IMR-90 (cell line): ENCODE measurements around the gene HOXB6. TPM values are rescaled to one million over a fixed set of nuclear protein-coding genes. Genes with fewer than 3 reads are reported as not detected.
A peak's percentile ranks its signal among the peaks of the same experiment; 100 is the strongest.

Source experiments
- ATAC-seq: fragments of 200-7000 bp; cut with Tn5 transposase; 2 replicates; pipeline ENCODE4 v1.9.1; 2020; ENCODE audit warnings: low read depth, mild to moderate bottlenecking, moderate library complexity
- BruUV-seq: library from RNA; stranded (reverse); fragments of 400-500 nt; replicated peaks from 2 replicates; lab custom pipeline; 2021; lab: Mats Ljungman, UMichigan
- CTCF ChIA-PET: fragments of 300-600 bp; formaldehyde crosslinking; extraction: SDS; loops from one replicate; lab custom pipeline; 2021; ENCODE audit warnings: antibody characterized with exemption; lab: Yijun Ruan, JAX
- POLR2A ChIA-PET: fragments of 300-600 bp; sonication (Branson Sonifier 250); formaldehyde crosslinking; loops from one replicate; lab custom pipeline; 2022; ENCODE audit warnings: antibody characterized with exemption; ENCODE audit not compliant: unreplicated experiment; lab: Charles Lee
- DNase-seq: peaks from one replicate; pipeline ENCODE4 v3.0.0; 2013
- H2AFZ ChIP-seq: replicated peaks from 2 replicates; pipeline ENCODE3; 2013; ENCODE audit warnings: low read length, mild to moderate bottlenecking; ENCODE audit not compliant: poor library complexity
- H2AK5ac ChIP-seq: 2 replicates; pipeline ENCODE4 v1.6.1; 2013; ENCODE audit warnings: low read depth, low read length, inconsistent platforms
- H2AK9ac ChIP-seq: replicated peaks from 2 replicates; pipeline ENCODE3; 2013; ENCODE audit warnings: mild to moderate bottlenecking, low read depth, low read length, moderate library complexity; ENCODE audit not compliant: poor library complexity
- H2BK120ac ChIP-seq: 2 replicates; pipeline ENCODE4 v1.6.1; 2013; ENCODE audit warnings: low read depth, low read length, inconsistent platforms
- H2BK15ac ChIP-seq: 3 replicates; pipeline ENCODE4 v1.6.1; 2013; ENCODE audit warnings: low read depth, low read length, inconsistent platforms
- H2BK20ac ChIP-seq: 2 replicates; pipeline ENCODE4 v1.6.1; 2013; ENCODE audit warnings: low read depth, mild to moderate bottlenecking, inconsistent platforms, low read length, moderate library complexity
- H2BK5ac ChIP-seq: 2 replicates; pipeline ENCODE4 v1.6.1; 2013; ENCODE audit warnings: mild to moderate bottlenecking, low read depth, low read length, inconsistent platforms; ENCODE audit not compliant: poor library complexity, severe bottlenecking
- H3K14ac ChIP-seq: replicated peaks from 2 replicates; pipeline ENCODE4 v1.6.1; 2013; ENCODE audit warnings: low read depth, low read length, inconsistent platforms
- H3K18ac ChIP-seq: 2 replicates; pipeline ENCODE4 v1.6.1; 2013; ENCODE audit warnings: low read depth, low read length, control low read depth
- H3K23ac ChIP-seq: 2 replicates; pipeline ENCODE4 v1.6.1; 2013; ENCODE audit warnings: low read depth, low read length, inconsistent platforms
- H3K27ac ChIP-seq: 2 replicates; pipeline ENCODE4 v1.5.1; 2013; ENCODE audit warnings: mild to moderate bottlenecking, control low read depth, low read length; ENCODE audit not compliant: insufficient read depth
- H3K27me3 ChIP-seq: 2 replicates; pipeline ENCODE4 v1.6.1; 2013; ENCODE audit warnings: low read length; ENCODE audit not compliant: control insufficient read depth, insufficient read depth
- H3K36me3 ChIP-seq: 2 replicates; pipeline ENCODE4 v1.6.1; 2013; ENCODE audit warnings: low read length, mixed read lengths; ENCODE audit not compliant: control insufficient read depth, insufficient read depth
- H3K4ac ChIP-seq: 2 replicates; pipeline ENCODE4 v1.6.1; 2013; ENCODE audit warnings: low read depth, low read length, inconsistent platforms
- H3K4me1 ChIP-seq: 2 replicates; pipeline ENCODE4 v1.6.1; 2013; ENCODE audit warnings: low read length, mixed read lengths; ENCODE audit not compliant: control insufficient read depth, insufficient read depth
- H3K4me2 ChIP-seq: 2 replicates; pipeline ENCODE4 v1.6.1; 2013; ENCODE audit warnings: low read depth, mild to moderate bottlenecking, control low read depth, low read length, moderate library complexity
- H3K4me3 ChIP-seq: 2 replicates; pipeline ENCODE4 v1.5.1; 2013; ENCODE audit warnings: low read depth, mild to moderate bottlenecking, control low read depth, low read length, moderate library complexity; ENCODE audit not compliant: insufficient read depth
- H3K56ac ChIP-seq: 2 replicates; pipeline ENCODE4 v1.6.1; 2013; ENCODE audit warnings: low read length, inconsistent platforms; ENCODE audit not compliant: insufficient read depth; ENCODE audit errors: extremely low read depth
- H3K79me1 ChIP-seq, 2 experiments: 2 replicates each; pipeline ENCODE4 v1.6.1; 2013; ENCODE audit warnings: low read length in 2 of 2, inconsistent platforms in 1 of 2, low read depth in 1 of 2
- H3K9ac ChIP-seq: 2 replicates; pipeline ENCODE4 v1.6.1; 2013; ENCODE audit warnings: low read depth, low read length, control low read depth
- H3K9me1 ChIP-seq: 2 replicates; pipeline ENCODE4 v1.6.1; 2013; ENCODE audit warnings: low read length, inconsistent platforms; ENCODE audit not compliant: insufficient read depth
- H3K9me3 ChIP-seq: 2 replicates; pipeline ENCODE4 v1.6.1; 2013; ENCODE audit warnings: low read length; ENCODE audit not compliant: control insufficient read depth, insufficient read depth
- H4K20me1 ChIP-seq: 2 replicates; pipeline ENCODE4 v1.6.1; 2013; ENCODE audit warnings: low read length, inconsistent platforms; ENCODE audit not compliant: insufficient read depth
- H4K5ac ChIP-seq: 2 replicates; pipeline ENCODE4 v1.6.1; 2013; ENCODE audit warnings: mild to moderate bottlenecking, low read depth, low read length, control low read depth
- H4K8ac ChIP-seq, 2 experiments: 2 replicates each; pipeline ENCODE4 v1.6.1; 2013; ENCODE audit warnings: low read depth in 2 of 2, low read length in 2 of 2, control low read depth in 1 of 2, inconsistent platforms in 1 of 2
- H4K91ac ChIP-seq: 2 replicates; pipeline ENCODE4 v1.6.1; 2013; ENCODE audit warnings: low read depth, low read length, inconsistent platforms; ENCODE audit not compliant: insufficient read depth
- BHLHE40 ChIP-seq: fragments of 150-350 bp; IDR thresholded peaks from 2 replicates; pipeline ENCODE4 v1.6.1; 2016; ENCODE audit warnings: mild to moderate bottlenecking, low read depth, low read length
- FOS ChIP-seq: fragments of 150-350 bp; IDR thresholded peaks from 2 replicates; pipeline ENCODE4 v1.6.1; 2016; ENCODE audit warnings: low read depth, low read length
- RFX5 ChIP-seq: IDR thresholded peaks from 2 replicates; pipeline ENCODE4 v1.8.0; 2012; ENCODE audit warnings: low read depth, mild to moderate bottlenecking, low read length, moderate library complexity
- WGBS, 2 experiments: methylation state at CpG; one replicate each; pipeline versions ENCODE4 v1.1.5 to v1.1.7; 2013; ENCODE audit warnings: missing lambda C conversion rate in 2 of 2; ENCODE audit not compliant: insufficient read length in 1 of 2; ENCODE audit errors: extremely low coverage in 2 of 2; 5-methylcytosine and 5-hydroxymethylcytosine counted together
- dilution Hi-C: fragments of 300-500 bp; cut with HindIII; formaldehyde crosslinking; loops from one replicate; pipeline ENCODE4 v1.14.3; 2018; ENCODE audit warnings: low sequenced_read_pairs; ENCODE audit not compliant: unreplicated experiment
- in situ Hi-C: fragments of 300-500 bp; cut with MboI; formaldehyde crosslinking; loops from 3 replicates; pipeline ENCODE4 v1.14.3; 2019; ENCODE audit warnings: low sequenced_read_pairs, inconsistent platforms, mixed read lengths
- intact Hi-C: fragments of 100-400 bp; cut with micrococcal nuclease; formaldehyde crosslinking; loops from 2 replicates; pipeline ENCODE4 v1.10.0; 2022
- polyA plus RNA-seq, 3 experiments: library from polyadenylated mRNA; depleted of rRNA; stranded (reverse); fragments of >200 nt; gene quantifications; 2 replicates each; pipeline ENCODE4 v1.2.3, GENCODE V29; 2012; ENCODE audit warnings: low replicate concordance in 1 of 3
- total RNA-seq: library from RNA; depleted of rRNA; stranded (reverse); fragments of >200 nt; gene quantifications from 2 replicates; pipeline ENCODE4 v1.2.3, GENCODE V29; 2012

Gene HOXB6
- total and polyA plus RNA-seq, 2 of the 4 experiments (the other 2 are of a cell fraction): 11.1 to 42.2 TPM

- Histone ChIP-seq H3K14ac (peak overlapping the region; percentile 98), H3K9ac (peak overlapping the region; percentile 94), H4K91ac (peak overlapping the region; percentile 94), H3K27me3 (no peaks in the 10 kb centered on the region), H3K4me3 (peak overlapping the region; percentile 8; the same call in 1 of the 2 replicates), H2BK120ac (peak overlapping the region; percentile 81), H4K8ac (peak overlapping the region; percentile 68 to 80), H3K36me3 (peaks cover 33% of the 10 kb centered on the region), H2AK9ac (peak overlapping the region; percentile 63), H2BK15ac (peak overlapping the region; percentile 58; the same call in 1 of the 3 replicates), H3K4ac (peak overlapping the region; percentile 98), H3K56ac (peak overlapping the region; percentile 85), H2AFZ (peak overlapping the region; percentile 3), H3K9me1 (peaks cover 3% of the 10 kb centered on the region; the same call in 1 of the 2 replicates), H4K20me1 (no peaks in the 10 kb centered on the region), H3K79me1 (peaks cover 4 to 25% of the 10 kb centered on the region in 2 experiments; a peak in 2 of 4 replicates), H3K4me2 (peak overlapping the region; percentile 84), H3K23ac (peak overlapping the region; percentile 100), H2BK20ac (peak overlapping the region; percentile 70), H4K5ac (peak overlapping the region; percentile 90), H2BK5ac (peak overlapping the region; percentile 96), H3K4me1 (peaks cover 36% of the 10 kb centered on the region), H3K18ac (peak overlapping the region; percentile 95), H3K27ac (peak overlapping the region; percentile 98), H2AK5ac (peak overlapping the region; percentile 81), H3K9me3 (no peaks in the 10 kb centered on the region)
- ChIA-PET POLR2A (interaction anchor here (0.6 to 1.7 kb wide), 7 partner anchors 8 to 212 kb away, joined by 3 to 4 read pairs (median 4); partner anchors contain the start of gene HOXB4), CTCF (interaction anchor here (0.6 to 1.1 kb wide), 3 partner anchors 14 to 41 kb away, joined by 3 to 4 read pairs (median 4); no protein-coding TSS in a partner anchor)
- DNase-seq (peak; percentile 56), ATAC-seq (no peak)
- in situ Hi-C loops (loop anchor here (10.0 kb wide), 1 partner anchor 192 kb away; no protein-coding TSS in a partner anchor), dilution Hi-C loops (no loop called here), intact Hi-C loops (no loop called here)
- TF ChIP-seq BHLHE40 (no peak), FOS (no peak), RFX5 (no peak)
- 10% methylated on average over 4 of the region's 10 CpGs; no CpG with 5 or more reads in 1 of the 2 experiments for WGBS, 2 experiments
- BruUV-seq: no TSS peak
Observed at GRCh38 chr17:48546924-48547807, 57.6 kb downstream of the HOXB6 start.
